Adrenal gland (tissue), 12 donors: ENCODE results near the gene ELOVL6. TPM values are rescaled to one million over a fixed set of nuclear protein-coding genes. Genes with fewer than 3 reads are reported as not detected.
"Not testable (repeated sequence)": the region's sequence is repeated elsewhere in the genome, so short reads cannot be mapped to it uniquely, and the experiment has no call there.

Source experiments
- DNase-seq, 7 donors: peaks; one replicate each; pipeline ENCODE4 v3.0.0-alpha.2; 2019 to 2020
- H3K27ac ChIP-seq, 5 donors: fragments of 200-600 bp; sonication (generic) in 4 of 5; 1 replicate in 3 of 5; 2 replicates in 2 of 5; pipeline versions ENCODE4 v1.5.1 to v1.8.0; 2016 to 2020; ENCODE audit warnings: mild to moderate bottlenecking in 1 of 5
- H3K27me3 ChIP-seq: fragments of 200-600 bp; 2 replicates; pipeline ENCODE4 v1.8.0; 2021
- H3K36me3 ChIP-seq, 2 donors: fragments of 200-600 bp; replicated peaks in 1 of 2; 1 replicate in 1 of 2; 2 replicates in 1 of 2; pipeline versions ENCODE4 v1.5.1 to v1.8.0; 2018 to 2022
- H3K4me1 ChIP-seq, 2 donors: fragments of 200-600 bp; replicated peaks in 1 of 2; 1 replicate in 1 of 2; 2 replicates in 1 of 2; pipeline versions ENCODE4 v1.5.1 to v1.8.0; 2018 to 2021
- H3K4me3 ChIP-seq, 4 donors: fragments of 200-600 bp; sonication (generic) in 3 of 4; one replicate each; pipeline ENCODE4 v1.5.1; 2016 to 2018
- H3K9me3 ChIP-seq, 3 donors: fragments of 200-600 bp; sonication (generic) in 1 of 3; replicated peaks in 1 of 3; 1 replicate in 2 of 3; 2 replicates in 1 of 3; pipeline versions ENCODE4 v1.5.1 to v1.8.0; 2016 to 2021
- CTCF ChIP-seq, 6 experiments: fragments of 450-650 bp in 4 of 6; fragments of 200-600 bp in 2 of 6; sonication (generic) in 1 of 6; IDR thresholded peaks; 1 replicate in 5 of 6; 2 replicates in 1 of 6; pipeline versions ENCODE4 v1.5.1 to v1.8.0; 2016 to 2021; ENCODE audit warnings: antibody characterized with exemption in 6 of 6, mild to moderate bottlenecking in 2 of 6, moderate library complexity in 1 of 6
- POLR2A ChIP-seq, 2 donors: fragments of 450-650 bp; IDR thresholded peaks; one replicate each; pipeline ENCODE4 v1.6.1; 2017; ENCODE audit warnings: antibody characterized with exemption in 2 of 2, mild to moderate bottlenecking in 2 of 2, moderate library complexity in 1 of 2
- WGBS, 4 donors: extraction: QIAGEN DNeasy Blood & Tissue Kit in 2 of 4; methylation state at CpG; one replicate each; pipeline versions ENCODE4 v1.1.5 to v1.1.7; 2013 to 2017; 5-methylcytosine and 5-hydroxymethylcytosine counted together
- intact Hi-C, 2 donors: fragments of 100-400 bp; cut with DNase I; formaldehyde crosslinking; loops; one replicate each; pipeline versions ENCODE4 v1.14.1 to v1.15.0; 2022 to 2023
- polyA plus RNA-seq, 3 donors: library from polyadenylated mRNA; stranded (reverse); fragments of 200-250 nt in 2 of 3; fragments of 350-450 nt in 1 of 3; fragmentation: Illumina TruSeq in 1 of 3; extraction: RNeasy Lipid Tissue Mini Kit (QIAGEN cat#74804) in 1 of 3; gene quantifications; one replicate each; pipeline ENCODE4 v1.2.3, GENCODE V29; 2013 to 2014
- total RNA-seq, 9 donors: library from RNA; depleted of rRNA in 4 of 9; stranded (reverse); fragments of >200 nt in 4 of 9; fragments of 120-200 nt in 1 of 9; fragmentation: NEBNext Ultra II Directional in 1 of 9; extraction: Animal tissue kit (Norgen Biotek cat#: 25700) in 1 of 9; gene quantifications; one replicate each; pipeline versions ENCODE4 v1.1.0 to v1.2.4, GENCODE V29; 2013 to 2023
- donor health status: healthy with polysubstance abuse.
- donor health status: Bipolar disorder and iron deficiency.
- donor health status: DM: yes; HTN: yes; CAD: no.
- donor health status: DM: no; HTN: no; CAD: no.
- donor health status: DM: no; HTN: no; CAD: no.
- donor health status: DM: yes; HTN: yes; CAD: no.

Gene ELOVL6
- total and polyA plus RNA-seq, 12 donors: 2.8 to 68.2 (median 16.4) TPM

- no peaks in the 10 kb centered on the region for H3K9me3 ChIP-seq
- no peaks in the 10 kb centered on the region for H3K36me3 ChIP-seq
- peak in 5 of 7 donors; percentile 21 to 59 (median 38) for DNase-seq
- TF ChIP-seq POLR2A (IDR thresholded peaks at IDR 0.05) (no peak), CTCF (IDR thresholded peaks at IDR 0.05) (no peak)
- no peak overlapping the region for H3K27ac ChIP-seq
- H3K27me3 ChIP-seq: no peaks in the 10 kb centered on the region
- no peak overlapping the region for H3K4me3 ChIP-seq
- peaks cover 5 to 16% of the 10 kb centered on the region in 2 donors for H3K4me1 ChIP-seq
- intact Hi-C loops: no loop called here
- WGBS, 4 donors: 61 to 88% (median 80%) methylated on average over 1 of the region's 1 CpG
Observed at GRCh38 chr4:110085131-110085530, 113.3 kb downstream of the ELOVL6 start.

- no peaks in the 10 kb centered on the region for H3K27me3 ChIP-seq
- intact Hi-C loops: no loop called here
- TF ChIP-seq POLR2A (IDR thresholded peaks at IDR 0.05) (no peak), CTCF (IDR thresholded peaks at IDR 0.05) (no peak)
- H3K27ac ChIP-seq: no peak overlapping the region
- no peaks in the 10 kb centered on the region for H3K9me3 ChIP-seq
- WGBS, 4 donors: 25 to 98% (median 77%) methylated on average over 2 to 3 of the region's 3 CpGs
- H3K4me1 ChIP-seq: peaks cover 5 to 16% of the 10 kb centered on the region in 2 donors
- H3K36me3 ChIP-seq: no peaks in the 10 kb centered on the region
- no peak for DNase-seq
- H3K4me3 ChIP-seq: no peak overlapping the region
Observed at GRCh38 chr4:110084154-110084553, 114.3 kb downstream of the ELOVL6 start.

GRCh38 chr4:110078148-110078547 lies 120.3 kb downstream of the ELOVL6 start:
- not testable (repeated sequence) for H3K27me3 ChIP-seq

GRCh38 chr4:110076828-110077227 lies 121.6 kb downstream of the ELOVL6 start:
- H3K4me3 ChIP-seq, H3K27ac ChIP-seq, H3K36me3 ChIP-seq, H3K27me3 ChIP-seq, H3K4me1 ChIP-seq, H3K9me3 ChIP-seq, DNase-seq, intact Hi-C loops: not testable (repeated sequence)
- 91 to 96% (median 92%) methylated on average over 9 to 11 of the region's 11 CpGs for WGBS, 4 donors

More at GRCh38 chr4:110078148-110078547, 120.3 kb downstream of the ELOVL6 start:
- H3K9me3 ChIP-seq, DNase-seq, H3K36me3 ChIP-seq, H3K4me1 ChIP-seq, H3K27ac ChIP-seq, intact Hi-C loops, H3K4me3 ChIP-seq: not testable (repeated sequence)
- 89 to 96% (median 93%) methylated on average over 2 of the region's 2 CpGs for whole genome bisulfite sequencing, 4 donors

- DNase-seq: no peak
- no peaks in the 10 kb centered on the region for H3K27me3 ChIP-seq
- TF ChIP-seq POLR2A (IDR thresholded peaks at IDR 0.05): no peak
- TF ChIP-seq CTCF (IDR thresholded peaks at IDR 0.05): no peak
- no peak overlapping the region for H3K4me3 ChIP-seq
- no peak overlapping the region for H3K27ac ChIP-seq
- intact Hi-C loops: no loop called here
- no peaks in the 10 kb centered on the region for H3K9me3 ChIP-seq
- H3K4me1 ChIP-seq: no peaks in the 10 kb centered on the region
- 92 to 95% (median 93%) methylated on average over 1 of the region's 1 CpG for WGBS, 4 donors
- H3K36me3 ChIP-seq: no peaks in the 10 kb centered on the region
Observed at GRCh38 chr4:110075891-110076290, 122.5 kb downstream of the ELOVL6 start.
